Activated B cell treated with CpG ODN at 0.5 μM for 24 hours (primary cell): ENCODE results near the gene MED12L. TPM values are rescaled to one million over a fixed set of nuclear protein-coding genes. Genes with fewer than 3 reads are reported as not detected.

Experiments
- ATAC-seq: fragments of 200-7000 bp; cut with Tn5 transposase; one replicate; pipeline ENCODE4 v1.10.0; 2021; ENCODE audit warnings: low read depth, mild to moderate bottlenecking, moderate library complexity
- CTCF ChIA-PET: fragments of 350-600 bp; sonication (Branson Sonifier 250); formaldehyde crosslinking; loops from one replicate; lab custom pipeline; 2021; ENCODE audit warnings: antibody characterized with exemption; lab: Charles Lee
- POLR2A ChIA-PET: fragments of 350-600 bp; sonication (Branson Sonifier 250); formaldehyde crosslinking; loops from one replicate; lab custom pipeline; 2021; ENCODE audit warnings: antibody characterized with exemption; lab: Charles Lee
- DNase-seq: peaks from one replicate; pipeline ENCODE4 v3.0.0; 2022
- H3K27ac Mint-ChIP-seq: one replicate; pipeline ENCODE4 v1.8.0; 2020; ENCODE audit warnings: mixed read lengths
- H3K27me3 Mint-ChIP-seq: one replicate; pipeline ENCODE4 v1.8.0; 2021; ENCODE audit warnings: mixed read lengths
- H3K36me3 Mint-ChIP-seq: one replicate; pipeline ENCODE4 v1.8.0; 2021; ENCODE audit warnings: low read depth, mixed read lengths
- H3K4me1 Mint-ChIP-seq: one replicate; pipeline ENCODE4 v1.8.0; 2021; ENCODE audit warnings: mixed read lengths
- H3K4me3 Mint-ChIP-seq: one replicate; pipeline ENCODE4 v1.8.0; 2020; ENCODE audit warnings: mild to moderate bottlenecking, mixed read lengths
- H3K9me3 Mint-ChIP-seq: one replicate; pipeline ENCODE4 v1.8.0; 2020; ENCODE audit warnings: mixed read lengths
- CTCF ChIP-seq: fragments of 200-600 bp; IDR thresholded peaks from one replicate; pipeline ENCODE4 v1.8.0; 2022; ENCODE audit warnings: antibody characterized with exemption, mild to moderate bottlenecking
- intact Hi-C: fragments of 100-400 bp; cut with micrococcal nuclease; formaldehyde crosslinking; loops from one replicate; pipeline ENCODE4 v1.15.1; 2024
- total RNA-seq: library from RNA; stranded (reverse); gene quantifications from 2 replicates; pipeline ENCODE4 v1.2.3, GENCODE V29; 2022

Gene MED12L
- total RNA-seq, 1 donor from 2014 or later, result 1.5 TPM

- intact Hi-C loops, result no loop called here
Measured at GRCh38 chr3:151462278-151462780, 376.9 kb downstream of the MED12L start.

GRCh38 chr3:151462991-151463390, 377.5 kb downstream of the MED12L start:
- DNase-seq (no peak), ATAC-seq (no peak)
- peaks cover 8% of the 10 kb centered on the region for H3K27me3 Mint-ChIP-seq
- POLR2A ChIA-PET, result no interaction called here
- H3K4me1 Mint-ChIP-seq, result peaks cover 12% of the 10 kb centered on the region
- CTCF ChIA-PET, result no interaction called here
- H3K36me3 Mint-ChIP-seq, result no peaks in the 10 kb centered on the region
- H3K9me3 Mint-ChIP-seq, result no peaks in the 10 kb centered on the region
- no peak overlapping the region for H3K4me3 Mint-ChIP-seq
- no peak for TF ChIP-seq CTCF
- intact Hi-C loops, result no loop called here
- no peak overlapping the region for H3K27ac Mint-ChIP-seq

More at GRCh38 chr3:151462278-151462780, 376.9 kb downstream of the MED12L start:
- ChIA-PET POLR2A (no interaction called here), CTCF (no interaction called here)
- H3K27ac Mint-ChIP-seq, result no peak overlapping the region
- H3K27me3 Mint-ChIP-seq, result peaks cover 8% of the 10 kb centered on the region
- ATAC-seq, result no peak
- peaks cover 11% of the 10 kb centered on the region for H3K4me1 Mint-ChIP-seq
- H3K4me3 Mint-ChIP-seq, result no peak overlapping the region
- no peak for TF ChIP-seq CTCF
- H3K36me3 Mint-ChIP-seq, result no peaks in the 10 kb centered on the region
- no peak for DNase-seq
- H3K9me3 Mint-ChIP-seq, result no peaks in the 10 kb centered on the region

- ATAC-seq (peak; percentile 83), DNase-seq (no peak)
- TF ChIP-seq CTCF, result no peak
- CTCF ChIA-PET, result interaction anchor here (0.7 to 3.8 kb wide), 10 partner anchors 9 to 372 kb away, joined by 3 to 20 read pairs (median 6); no protein-coding TSS in a partner anchor
- Mint-ChIP-seq H3K4me1 (peaks cover 6% of the 10 kb centered on the region), H3K27me3 (peaks cover 2% of the 10 kb centered on the region), H3K4me3 (no peak overlapping the region), H3K9me3 (no peaks in the 10 kb centered on the region), H3K27ac (peak overlapping the region; percentile 30), H3K36me3 (no peaks in the 10 kb centered on the region)
- intact Hi-C loops, result loop anchor here (1.0 kb wide), 1 partner anchor 88 kb away; no protein-coding TSS in a partner anchor
- POLR2A ChIA-PET, result no interaction called here
Measured at GRCh38 chr3:151467069-151467468, 381.6 kb downstream of the MED12L start.

GRCh38 chr3:151468284-151468917, 382.9 kb downstream of the MED12L start:
- intact Hi-C loops, result loop anchor here (1.0 kb wide), 2 partner anchors 450 to 1106 kb away; no protein-coding TSS in a partner anchor
- ATAC-seq, result peak; percentile 56
- Mint-ChIP-seq H3K9me3 (no peaks in the 10 kb centered on the region), H3K36me3 (no peaks in the 10 kb centered on the region), H3K4me1 (peaks cover 6% of the 10 kb centered on the region), H3K27me3 (peaks cover 2% of the 10 kb centered on the region), H3K27ac (no peak overlapping the region), H3K4me3 (no peak overlapping the region)
- DNase-seq, result no peak
- ChIA-PET CTCF (interaction anchor here (0.7 to 3.8 kb wide), 13 partner anchors 9 to 1056 kb away, joined by 3 to 20 read pairs (median 4); no protein-coding TSS in a partner anchor), POLR2A (no interaction called here)
- TF ChIP-seq CTCF, result no peak

- DNase-seq, result no peak
- ATAC-seq, result no peak
- ChIA-PET POLR2A (no interaction called here), CTCF (interaction anchor here (1.6 kb wide), 1 partner anchor 8 kb away, joined by 4 read pairs; no protein-coding TSS in a partner anchor)
- Mint-ChIP-seq H3K36me3 (no peaks in the 10 kb centered on the region), H3K4me1 (no peaks in the 10 kb centered on the region), H3K27ac (no peak overlapping the region), H3K27me3 (peaks cover 2% of the 10 kb centered on the region), H3K4me3 (no peak overlapping the region), H3K9me3 (no peaks in the 10 kb centered on the region)
- no peak for TF ChIP-seq CTCF
- intact Hi-C loops, result no loop called here
Measured at GRCh38 chr3:151476344-151477018, 391.0 kb downstream of the MED12L start.
